Esophagus muscularis mucosa (tissue), 3 donors: Measurements from ENCODE around the gene CDH4.

Source experiments
- CTCF ChIP-seq, 3 experiments: fragments of 200-600 bp in 2 of 3; fragments of 450-650 bp in 1 of 3; sonication (generic) in 2 of 3; IDR thresholded peaks; one replicate each; pipeline ENCODE4 v1.5.1; 2017 to 2019; ENCODE audit warnings: antibody characterized with exemption in 3 of 3, mild to moderate bottlenecking in 2 of 3, moderate library complexity in 1 of 3
- POLR2A ChIP-seq: fragments of 450-650 bp; IDR thresholded peaks from one replicate; pipeline ENCODE4 v1.6.1; 2017; ENCODE audit warnings: antibody characterized with exemption, moderate library complexity, mild to moderate bottlenecking, low read depth
- POLR2AphosphoS5 ChIP-seq, 2 donors: sonication (generic); formaldehyde crosslinking; IDR thresholded peaks; one replicate each; pipeline ENCODE4 v1.6.1; 2017; ENCODE audit warnings: antibody characterized with exemption in 2 of 2

- TF ChIP-seq CTCF (IDR thresholded peaks at IDR 0.05), result no peak
- TF ChIP-seq POLR2AphosphoS5 (IDR thresholded peaks at IDR 0.05), result no peak
- no peak for TF ChIP-seq POLR2A
Observed at GRCh38 chr20:61830241-61830930, 578.3 kb downstream of the CDH4 start.
